Measurements from ENCODE around the gene RAVER1. TPM values are rescaled to one million over a fixed set of nuclear protein-coding genes. Genes with fewer than 3 reads are reported as not detected.

The RAVER1 gene
- total RNA-seq, 1 experiment from 2014 or later = 36.1 TPM

DNA sequence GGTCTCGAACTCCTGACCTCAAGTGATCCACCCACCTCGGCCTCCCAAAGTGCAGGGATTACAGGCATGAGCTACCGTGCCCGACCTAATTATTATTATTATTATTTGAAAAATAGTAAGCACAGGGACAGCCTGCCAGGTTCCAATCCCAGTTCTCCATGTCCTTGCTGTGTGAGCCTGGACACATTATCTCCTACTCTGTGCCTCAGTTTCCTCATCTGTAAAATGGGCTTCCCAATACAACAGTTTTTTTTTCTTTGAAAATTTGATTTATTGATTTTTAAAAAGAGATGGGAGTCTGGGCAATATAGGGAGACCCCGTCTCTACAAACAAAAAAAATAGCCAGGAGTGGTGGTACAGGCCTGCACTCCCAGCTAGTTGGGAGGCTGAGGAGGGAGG is 27.0 kb downstream of the RAVER1 start:
- Mint-ChIP-seq H3K36me3 (ENCODE audit: insufficient read depth, unreplicated experiment) (no peaks in the 10 kb centered on the region), H3K4me1 (ENCODE audit: insufficient read depth, unreplicated experiment) (peaks cover 8% of the 10 kb centered on the region), H3K27ac (ENCODE audit: low read depth, unreplicated experiment) (no peak overlapping the region), H3K9me3 (ENCODE audit: unreplicated experiment) (no peaks in the 10 kb centered on the region), H3K4me3 (ENCODE audit: unreplicated experiment) (no peak overlapping the region), H3K27me3 (ENCODE audit: insufficient read depth, unreplicated experiment) (no peaks in the 10 kb centered on the region)
- BruUV-seq (replicated peaks) = no TSS peak
- POLR2A ChIA-PET = no interaction called here
- TF ChIP-seq, protein P1, sequence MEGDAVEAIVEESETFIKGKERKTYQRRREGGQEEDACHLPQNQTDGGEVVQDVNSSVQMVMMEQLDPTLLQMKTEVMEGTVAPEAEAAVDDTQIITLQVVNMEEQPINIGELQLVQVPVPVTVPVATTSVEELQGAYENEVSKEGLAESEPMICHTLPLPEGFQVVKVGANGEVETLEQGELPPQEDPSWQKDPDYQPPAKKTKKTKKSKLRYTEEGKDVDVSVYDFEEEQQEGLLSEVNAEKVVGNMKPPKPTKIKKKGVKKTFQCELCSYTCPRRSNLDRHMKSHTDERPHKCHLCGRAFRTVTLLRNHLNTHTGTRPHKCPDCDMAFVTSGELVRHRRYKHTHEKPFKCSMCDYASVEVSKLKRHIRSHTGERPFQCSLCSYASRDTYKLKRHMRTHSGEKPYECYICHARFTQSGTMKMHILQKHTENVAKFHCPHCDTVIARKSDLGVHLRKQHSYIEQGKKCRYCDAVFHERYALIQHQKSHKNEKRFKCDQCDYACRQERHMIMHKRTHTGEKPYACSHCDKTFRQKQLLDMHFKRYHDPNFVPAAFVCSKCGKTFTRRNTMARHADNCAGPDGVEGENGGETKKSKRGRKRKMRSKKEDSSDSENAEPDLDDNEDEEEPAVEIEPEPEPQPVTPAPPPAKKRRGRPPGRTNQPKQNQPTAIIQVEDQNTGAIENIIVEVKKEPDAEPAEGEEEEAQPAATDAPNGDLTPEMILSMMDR (IDR thresholded peaks at IDR 0.05; ENCODE audit: unreplicated experiment) = no peak
- no peak for DNase-seq (ENCODE audit: unreplicated experiment)
- CTCF ChIA-PET = interaction anchor here (0.8 to 1.4 kb wide), 4 partner anchors 8 to 83 kb away, joined by 3 to 5 read pairs (median 4); partner anchors contain the start of gene ICAM1
- intact Hi-C loops (cut with micrococcal nuclease) = no loop called here

DNA sequence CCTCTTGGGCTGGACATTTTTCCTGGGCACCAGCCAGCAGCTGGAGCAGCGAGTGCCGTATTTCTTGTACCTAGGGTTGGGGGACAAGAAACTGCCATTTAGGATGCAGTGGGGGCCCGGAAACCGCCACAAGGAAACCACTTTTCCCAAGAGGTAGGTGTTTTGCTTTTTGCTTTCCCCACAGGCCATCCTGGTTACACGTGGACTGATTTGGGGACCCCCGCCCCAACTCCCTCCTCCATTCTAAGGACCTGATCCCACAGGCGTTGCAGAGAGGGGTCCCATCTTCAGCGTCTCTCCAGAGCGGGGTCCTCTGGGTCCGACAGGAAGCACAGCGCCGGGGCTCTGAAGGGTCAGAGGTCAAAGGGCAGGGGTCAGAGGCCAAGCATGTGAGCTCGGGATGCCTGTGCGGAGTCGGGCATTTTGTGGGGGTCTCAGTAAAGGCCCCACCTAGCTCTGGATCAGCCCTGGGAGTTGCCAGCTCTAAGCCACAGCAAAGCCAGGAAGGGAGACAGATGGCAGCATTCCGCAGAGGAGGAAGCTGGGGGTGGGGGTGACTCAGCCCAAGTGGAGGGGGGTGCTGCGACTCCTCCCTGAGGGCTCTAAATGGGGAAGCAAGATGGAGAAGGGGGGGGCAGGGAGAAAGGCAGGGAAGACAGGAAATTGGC is 28.1 kb downstream of the RAVER1 start:
- no TSS peak for BruUV-seq (replicated peaks)
- ChIA-PET POLR2A (interaction anchor here (0.6 kb wide), 1 partner anchor 20 kb away, joined by 4 read pairs; no protein-coding TSS in a partner anchor), CTCF (interaction anchor here (0.5 to 1.4 kb wide), 5 partner anchors 9 to 74 kb away, joined by 3 to 5 read pairs (median 4); partner anchors contain the start of gene ICAM1)
- TF ChIP-seq, protein P1 (IDR thresholded peaks at IDR 0.05; ENCODE audit: unreplicated experiment) = no peak
- intact Hi-C loops (cut with micrococcal nuclease) = no loop called here
- H3K27me3 Mint-ChIP-seq (ENCODE audit: insufficient read depth, unreplicated experiment) = no peaks in the 10 kb centered on the region
- no peaks in the 10 kb centered on the region for H3K9me3 Mint-ChIP-seq (ENCODE audit: unreplicated experiment)
- no peak overlapping the region for H3K27ac Mint-ChIP-seq (ENCODE audit: low read depth, unreplicated experiment)
- DNase-seq (ENCODE audit: unreplicated experiment) = no peak
- H3K4me1 Mint-ChIP-seq (ENCODE audit: insufficient read depth, unreplicated experiment) = peaks cover 8% of the 10 kb centered on the region
- H3K36me3 Mint-ChIP-seq (ENCODE audit: insufficient read depth, unreplicated experiment) = no peaks in the 10 kb centered on the region
- no peak overlapping the region for H3K4me3 Mint-ChIP-seq (ENCODE audit: unreplicated experiment)

DNA sequence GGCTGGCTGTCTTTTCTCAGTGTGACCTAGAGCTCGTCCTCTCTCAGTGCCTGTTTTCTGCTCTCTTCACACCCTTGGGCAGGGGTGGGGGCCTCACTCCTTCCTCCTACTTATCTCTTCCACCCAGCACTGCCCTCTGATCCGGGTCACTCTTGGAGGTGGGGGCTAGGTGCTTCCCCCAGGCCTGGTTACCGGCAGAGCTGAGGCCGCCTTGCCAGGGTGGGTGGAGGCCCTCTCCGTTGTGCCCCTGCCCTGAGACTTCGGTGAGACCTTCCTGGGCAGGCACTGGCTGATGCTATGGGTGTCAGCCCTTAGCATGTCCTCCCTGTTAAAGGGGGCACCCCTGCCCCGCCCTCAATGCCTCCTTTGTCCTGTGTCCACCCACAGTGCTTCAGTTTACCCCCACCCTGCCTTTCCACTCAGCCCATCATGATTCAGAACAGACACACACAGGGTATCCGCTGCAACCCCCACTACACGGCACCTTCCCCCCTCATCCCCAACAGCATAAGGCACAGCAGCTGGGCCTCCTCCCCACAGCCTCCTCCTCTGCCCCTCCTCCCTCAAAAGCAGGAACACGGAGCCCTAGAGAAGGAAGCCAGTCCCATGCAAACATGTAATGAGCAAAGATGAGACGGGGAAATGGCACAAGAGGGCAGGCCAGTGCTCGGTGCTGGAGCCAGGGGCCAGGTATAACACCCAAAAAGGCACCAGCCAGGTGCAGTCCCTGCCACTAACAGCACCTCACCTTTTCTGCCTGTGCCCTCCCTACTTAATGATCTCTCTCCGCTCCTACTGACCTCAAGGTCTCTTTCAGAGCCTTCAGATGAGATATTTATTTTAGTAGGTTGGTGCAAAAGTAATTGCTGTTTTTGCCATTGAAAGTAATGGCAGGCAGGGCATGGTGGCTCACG is 33.5 kb downstream of the RAVER1 start:
- ChIA-PET POLR2A (no interaction called here), CTCF (interaction anchor here (1.1 kb wide), 2 partner anchors 15 to 135 kb away, joined by 3 to 4 read pairs; no protein-coding TSS in a partner anchor)
- Mint-ChIP-seq H3K27me3 (ENCODE audit: insufficient read depth, unreplicated experiment) (no peaks in the 10 kb centered on the region), H3K36me3 (ENCODE audit: insufficient read depth, unreplicated experiment) (peaks cover 7% of the 10 kb centered on the region), H3K4me1 (ENCODE audit: insufficient read depth, unreplicated experiment) (peaks cover 8% of the 10 kb centered on the region), H3K4me3 (ENCODE audit: unreplicated experiment) (no peak overlapping the region), H3K9me3 (ENCODE audit: unreplicated experiment) (no peaks in the 10 kb centered on the region), H3K27ac (ENCODE audit: low read depth, unreplicated experiment) (no peak overlapping the region)
- no TSS peak for BruUV-seq (replicated peaks)
- no peak for DNase-seq (ENCODE audit: unreplicated experiment)
- TF ChIP-seq, protein P1 (IDR thresholded peaks at IDR 0.05; ENCODE audit: unreplicated experiment) = no peak
- intact Hi-C loops (cut with micrococcal nuclease) = no loop called here

Measured in MCF 10A (cell line).